Right cardiac atrium (tissue), 5 donors: ENCODE data around the gene MACC1. TPM values are rescaled to one million over a fixed set of nuclear protein-coding genes. Genes with fewer than 3 reads are reported as not detected.
A peak's percentile ranks its signal among the peaks of the same experiment; 100 is the strongest.

Source experiments
- ATAC-seq, 2 donors: fragments of 200-7000 bp; cut with Tn5 transposase; one replicate each; pipeline versions ENCODE4 v1.8.0 to v1.9.1; 2020; ENCODE audit warnings: moderate library complexity in 2 of 2, mild to moderate bottlenecking in 1 of 2
- DNase-seq, 3 donors: peaks; one replicate each; pipeline ENCODE4 v3.0.0-alpha.2; 2020
- H3K27ac ChIP-seq: one replicate; pipeline ENCODE4 v1.5.1; 2013; ENCODE audit warnings: mild to moderate bottlenecking, low read length, control low read depth, moderate library complexity
- H3K27me3 ChIP-seq: one replicate; pipeline ENCODE4 v1.6.1; 2013; ENCODE audit not compliant: control insufficient read depth, insufficient read depth
- H3K4me1 ChIP-seq: one replicate; pipeline ENCODE4 v1.6.1; 2013; ENCODE audit warnings: low read length; ENCODE audit not compliant: control insufficient read depth, insufficient read depth
- H3K4me3 ChIP-seq: one replicate; pipeline ENCODE4 v1.5.1; 2013; ENCODE audit warnings: low read length, control low read depth
- H3K9me3 ChIP-seq: one replicate; pipeline ENCODE4 v1.6.1; 2013; ENCODE audit warnings: low read length; ENCODE audit not compliant: control insufficient read depth
- WGBS: extraction: QIAGEN DNeasy Blood & Tissue Kit; methylation state at CpG from one replicate; pipeline ENCODE4 v1.1.7; 2013; 5-methylcytosine and 5-hydroxymethylcytosine counted together
- intact Hi-C, 4 donors: fragments of 100-400 bp; cut with DNase I; formaldehyde crosslinking; loops; one replicate each; pipeline versions ENCODE4 v1.11.0 to v1.14.0; 2022 to 2023
- polyA plus RNA-seq: library from polyadenylated mRNA; stranded (reverse); fragments of 200-250 nt; gene quantifications from one replicate; pipeline ENCODE4 v1.2.3, GENCODE V29; 2013
- total RNA-seq, 4 donors: library from RNA; stranded (reverse); fragmentation: NEBNext Ultra II Directional; extraction: Animal tissue kit (Norgen Biotek cat#: 25700); gene quantifications; one replicate each; pipeline ENCODE4 v1.2.1, GENCODE V29; 2021
- donor health status: healthy with polysubstance abuse.
- donor health status: DM: no; HTN: yes; CAD: no.
- donor health status: DM: no; HTN: no; CAD: no.
- donor health status: DM: no; HTN: yes; CAD: no; lungs with severe emphysema.
- donor health status: DM: yes; HTN: yes; CAD: no.

Gene MACC1
- total and polyA plus RNA-seq, 5 donors: under 0.01 to 0.08 (median 0.04) TPM; not detected in 1

DNA sequence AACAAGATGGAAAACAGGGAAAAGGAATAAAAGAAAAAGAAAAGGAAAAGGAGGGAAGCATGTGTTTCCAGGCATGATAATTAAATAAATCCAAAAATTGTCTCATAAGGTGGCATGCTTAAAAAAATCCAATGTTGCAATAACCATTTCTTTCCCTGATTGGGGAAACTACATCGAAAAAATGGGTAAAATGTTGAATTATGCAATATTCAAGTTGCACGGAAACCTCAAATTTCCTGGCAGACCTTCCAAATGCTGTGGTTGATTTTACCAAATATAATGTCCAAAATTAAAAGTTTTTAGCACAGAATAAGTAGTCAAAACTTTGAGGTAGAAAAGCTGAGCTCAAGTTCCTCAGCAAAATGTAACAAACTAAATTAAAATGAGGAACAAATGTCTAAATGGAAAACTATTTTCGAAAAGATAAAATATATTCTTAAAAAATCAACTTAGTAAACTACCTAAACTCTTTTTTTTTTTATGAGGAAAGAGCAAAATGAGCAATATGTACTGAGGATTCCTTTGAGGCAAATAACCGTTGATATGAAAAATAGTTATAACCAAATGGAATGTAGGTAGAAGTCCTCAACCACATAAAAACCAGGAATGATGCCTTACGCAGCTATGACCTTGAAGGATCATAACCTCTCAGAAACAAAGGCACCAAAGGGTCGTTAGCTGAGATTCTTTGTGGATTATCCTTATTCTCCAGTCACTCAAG lies 52.6 kb downstream of the MACC1 start:
- no peak overlapping the region for H3K4me3 ChIP-seq
- H3K4me1 ChIP-seq: no peaks in the 10 kb centered on the region
- intact Hi-C loops: no loop called here
- DNase-seq (no peak), ATAC-seq (no peak)
- no peaks in the 10 kb centered on the region for H3K9me3 ChIP-seq
- peak overlapping the region; percentile 7 for H3K27ac ChIP-seq
- 68% methylated on average over 6 of the region's 6 CpGs for WGBS
- no peaks in the 10 kb centered on the region for H3K27me3 ChIP-seq

- WGBS: 77% methylated on average over 1 of the region's 1 CpG
- DNase-seq: no peak
- intact Hi-C loops: no loop called here
- ATAC-seq: no peak
- no peak overlapping the region for H3K4me3 ChIP-seq
- H3K9me3 ChIP-seq: no peaks in the 10 kb centered on the region
- no peaks in the 10 kb centered on the region for H3K27me3 ChIP-seq
- H3K27ac ChIP-seq: no peak overlapping the region
- H3K4me1 ChIP-seq: no peaks in the 10 kb centered on the region
These were observed 54.5 kb downstream of the MACC1 start for GRCh38 chr7:20162665-20163064.

- no peak overlapping the region for H3K27ac ChIP-seq
- no peak for DNase-seq
- no peak for ATAC-seq
- no peaks in the 10 kb centered on the region for H3K27me3 ChIP-seq
- no peaks in the 10 kb centered on the region for H3K9me3 ChIP-seq
- 88% methylated on average over 6 of the region's 6 CpGs for WGBS
- no peaks in the 10 kb centered on the region for H3K4me1 ChIP-seq
- no peak overlapping the region for H3K4me3 ChIP-seq
- intact Hi-C loops: loop anchor here in 3 of 4 donors (5.0 to 10.0 kb wide), 3 partner anchors 156 to 438 kb away; no protein-coding TSS in a partner anchor
These were observed 57.9 kb downstream of the MACC1 start for GRCh38 chr7:20159226-20159747.

DNA sequence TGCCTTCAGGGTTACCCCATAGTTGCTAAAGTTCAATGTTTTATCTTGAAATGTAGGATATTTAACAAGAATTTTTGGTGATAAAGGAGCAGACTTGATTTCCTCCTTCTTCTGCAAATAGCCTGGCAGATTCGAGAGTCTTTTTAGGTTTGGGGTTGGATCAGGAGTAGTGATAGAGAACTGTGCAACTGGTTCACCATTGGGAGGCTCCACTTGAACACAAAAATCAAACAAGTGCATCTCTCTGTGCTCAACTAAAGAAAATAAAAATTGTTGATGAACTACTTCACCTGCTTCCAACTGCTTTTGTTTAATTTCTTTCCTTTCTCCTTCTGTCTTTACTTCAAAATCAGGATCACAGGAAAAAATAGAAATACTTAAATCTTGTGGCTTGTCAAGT lies 58.5 kb downstream of the MACC1 start:
- H3K27ac ChIP-seq: no peak overlapping the region
- H3K4me1 ChIP-seq: no peaks in the 10 kb centered on the region
- no peak overlapping the region for H3K4me3 ChIP-seq
- intact Hi-C loops: loop anchor here in 3 of 4 donors (5.0 to 10.0 kb wide), 3 partner anchors 156 to 439 kb away; no protein-coding TSS in a partner anchor
- H3K9me3 ChIP-seq: no peaks in the 10 kb centered on the region
- H3K27me3 ChIP-seq: no peaks in the 10 kb centered on the region
- ATAC-seq (peak; percentile 63 to 72), DNase-seq (no peak)
- 2% methylated on average over 1 of the region's 1 CpG for WGBS

DNA sequence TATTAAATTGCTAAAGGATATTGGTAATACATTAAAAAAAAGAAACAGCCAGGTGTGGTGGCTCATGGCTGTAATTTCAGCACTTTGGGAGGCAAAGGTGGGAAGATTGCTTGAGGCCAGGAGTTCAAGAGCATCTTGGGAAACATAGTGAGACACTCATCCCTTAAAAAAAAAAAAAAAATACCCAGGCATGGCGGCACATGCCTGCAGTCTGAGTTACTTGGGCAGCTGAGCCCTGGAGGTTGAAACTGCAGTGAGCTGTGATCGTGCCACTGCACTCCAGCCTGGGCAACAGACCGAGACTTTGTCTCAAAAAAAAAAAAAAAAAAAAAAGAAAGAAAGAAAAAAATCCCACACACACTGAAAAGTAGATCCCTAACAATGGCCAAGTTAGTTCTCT lies 59.7 kb downstream of the MACC1 start:
- no peak overlapping the region for H3K4me3 ChIP-seq
- no peak for ATAC-seq
- WGBS: 62% methylated on average over 3 of the region's 3 CpGs
- no peak for DNase-seq
- no peaks in the 10 kb centered on the region for H3K27me3 ChIP-seq
- H3K9me3 ChIP-seq: no peaks in the 10 kb centered on the region
- no peak overlapping the region for H3K27ac ChIP-seq
- intact Hi-C loops: loop anchor here in 3 of 4 donors (5.0 to 10.0 kb wide), 3 partner anchors 157 to 440 kb away; no protein-coding TSS in a partner anchor
- H3K4me1 ChIP-seq: no peaks in the 10 kb centered on the region

- no peak for ATAC-seq
- Histone ChIP-seq H3K4me1 (no peaks in the 10 kb centered on the region), H3K27ac (no peak overlapping the region), H3K4me3 (no peak overlapping the region), H3K27me3 (no peaks in the 10 kb centered on the region), H3K9me3 (no peaks in the 10 kb centered on the region)
- DNase-seq: no peak
- intact Hi-C loops: loop anchor here in 2 of 4 donors (10.0 kb wide), 2 partner anchors 161 to 441 kb away; no protein-coding TSS in a partner anchor
- WGBS: 63% methylated on average over 5 of the region's 5 CpGs
These were observed 63.2 kb downstream of the MACC1 start for GRCh38 chr7:20153999-20154398.

DNA sequence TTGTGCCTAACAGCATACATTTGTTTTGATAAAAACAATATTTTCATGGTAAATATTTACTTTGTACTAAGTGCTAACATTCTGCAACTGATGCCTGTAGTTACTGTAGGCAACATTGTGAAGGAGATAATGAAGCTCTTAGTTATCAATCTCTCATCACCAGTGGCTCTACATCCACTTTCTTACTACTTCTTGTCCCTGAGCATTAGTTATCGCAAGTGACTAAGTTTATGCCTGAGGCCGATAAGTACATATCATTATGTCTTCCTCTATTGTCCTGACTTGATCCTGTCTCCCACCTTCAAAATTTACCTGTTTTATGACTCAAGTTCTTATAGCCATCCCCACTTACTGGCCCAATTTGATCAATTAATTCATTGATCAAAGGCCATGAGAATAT lies 63.6 kb downstream of the MACC1 start:
- intact Hi-C loops: loop anchor here in 2 of 4 donors (10.0 kb wide), 2 partner anchors 161 to 441 kb away; no protein-coding TSS in a partner anchor
- DNase-seq: no peak
- Histone ChIP-seq H3K27me3 (no peaks in the 10 kb centered on the region), H3K4me1 (no peaks in the 10 kb centered on the region), H3K9me3 (no peaks in the 10 kb centered on the region), H3K27ac (no peak overlapping the region), H3K4me3 (no peak overlapping the region)
- no peak for ATAC-seq
- WGBS: 93% methylated on average over 2 of the region's 2 CpGs

DNA sequence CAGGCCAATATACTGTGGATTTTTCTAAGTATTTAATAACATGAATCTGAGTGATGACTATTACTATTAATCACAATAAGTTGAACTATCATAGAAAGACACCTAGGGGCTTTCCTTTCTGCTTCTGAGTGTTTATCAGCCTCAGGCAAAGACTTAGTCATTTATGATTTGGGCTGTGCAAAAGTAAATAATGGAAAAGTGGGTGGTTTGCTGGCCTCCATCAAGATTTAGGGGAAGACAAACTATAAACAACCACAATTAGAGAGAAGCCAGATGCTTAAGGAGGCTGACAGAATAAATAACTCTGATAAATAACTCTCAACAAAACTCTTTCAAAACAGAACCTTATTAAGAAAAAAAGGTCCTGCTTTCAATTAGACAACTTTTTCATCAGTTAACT lies 64.7 kb downstream of the MACC1 start:
- Histone ChIP-seq H3K27me3 (no peaks in the 10 kb centered on the region), H3K27ac (no peak overlapping the region), H3K9me3 (no peaks in the 10 kb centered on the region), H3K4me3 (no peak overlapping the region), H3K4me1 (no peaks in the 10 kb centered on the region)
- DNase-seq: no peak
- intact Hi-C loops: loop anchor here in 2 of 4 donors (10.0 kb wide), 2 partner anchors 162 to 442 kb away; no protein-coding TSS in a partner anchor
- no peak for ATAC-seq

DNA sequence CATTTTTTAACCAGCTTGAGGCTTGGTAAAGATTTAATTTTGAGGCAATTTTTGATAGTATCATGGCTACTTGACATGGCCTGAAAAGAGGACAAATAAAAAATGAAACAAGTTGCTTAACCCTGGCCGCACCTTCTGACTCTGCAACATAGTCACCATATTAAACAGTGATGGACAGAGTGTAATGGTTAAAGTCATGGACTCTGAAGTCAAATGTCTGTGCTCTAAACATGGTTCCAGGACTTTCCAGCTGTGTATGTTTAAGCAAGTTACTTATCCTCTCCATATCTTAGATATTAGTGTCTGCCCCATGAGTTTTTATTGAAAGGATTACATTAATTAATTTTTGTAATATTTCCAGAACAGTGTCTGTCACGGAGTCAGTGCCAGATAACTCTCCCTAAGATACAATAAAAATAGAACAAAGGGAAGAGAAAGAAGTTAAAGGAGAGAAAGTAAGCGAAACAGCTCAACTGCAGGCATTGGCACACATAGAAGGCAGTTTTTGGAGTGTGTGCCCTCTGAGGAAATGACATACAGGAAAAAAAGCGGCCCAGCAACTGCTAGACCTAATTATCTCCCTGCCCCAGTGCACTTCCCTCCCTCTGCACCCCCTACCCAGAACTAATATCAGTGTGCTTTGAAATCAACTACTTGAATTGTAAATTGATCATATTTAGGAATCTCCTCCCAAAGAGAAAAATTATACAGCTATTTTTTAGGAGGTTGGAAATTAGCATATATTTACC lies 65.3 kb downstream of the MACC1 start:
- intact Hi-C loops: loop anchor here in 2 of 4 donors (10.0 kb wide), 2 partner anchors 163 to 443 kb away; no protein-coding TSS in a partner anchor

GRCh38 chr7:20146451-20146850 lies 70.7 kb downstream of the MACC1 start:
- no peak for ATAC-seq
- no peak for DNase-seq
- no peaks in the 10 kb centered on the region for H3K27me3 ChIP-seq
- no peak overlapping the region for H3K4me3 ChIP-seq
- WGBS: 49% methylated on average over 3 of the region's 3 CpGs
- no peak overlapping the region for H3K27ac ChIP-seq
- no peaks in the 10 kb centered on the region for H3K4me1 ChIP-seq
- intact Hi-C loops: loop anchor here in 1 of 4 donors (10.0 kb wide), 1 partner anchor 448 kb away; no protein-coding TSS in a partner anchor
- no peaks in the 10 kb centered on the region for H3K9me3 ChIP-seq

More for the DNA sequence above, 65.3 kb downstream of the MACC1 start:
- no peak for ATAC-seq
- H3K4me3 ChIP-seq: no peak overlapping the region
- no peaks in the 10 kb centered on the region for H3K9me3 ChIP-seq
- H3K4me1 ChIP-seq: no peaks in the 10 kb centered on the region
- 44% methylated on average over 4 of the region's 4 CpGs for WGBS
- DNase-seq: no peak
- no peak overlapping the region for H3K27ac ChIP-seq
- H3K27me3 ChIP-seq: no peaks in the 10 kb centered on the region

DNA sequence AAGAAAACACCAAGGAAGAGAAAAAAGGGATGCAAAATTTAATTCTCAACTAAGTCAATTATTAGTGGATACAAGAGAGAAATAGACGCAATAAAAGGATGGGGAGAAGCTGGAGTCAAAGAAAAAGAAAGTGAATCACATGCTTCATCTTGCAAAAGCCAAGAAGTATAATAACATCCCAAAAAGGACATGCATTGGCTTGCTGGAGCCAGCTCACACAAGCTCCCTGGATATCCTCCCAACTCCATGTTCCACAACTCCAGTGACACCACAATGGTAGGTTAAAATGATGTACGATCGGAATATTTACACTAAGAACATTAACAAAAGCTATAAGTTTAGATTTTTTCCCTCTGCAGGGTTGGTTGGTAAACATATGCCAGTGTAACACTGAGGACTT lies 72.4 kb downstream of the MACC1 start:
- H3K4me3 ChIP-seq: no peak overlapping the region
- H3K27ac ChIP-seq: no peak overlapping the region
- no peaks in the 10 kb centered on the region for H3K27me3 ChIP-seq
- ATAC-seq: no peak
- H3K4me1 ChIP-seq: no peaks in the 10 kb centered on the region
- DNase-seq: no peak
- intact Hi-C loops: loop anchor here in 1 of 4 donors (10.0 kb wide), 1 partner anchor 450 kb away; no protein-coding TSS in a partner anchor
- 89% methylated on average over 3 of the region's 3 CpGs for WGBS
- no peaks in the 10 kb centered on the region for H3K9me3 ChIP-seq
